NCI-H748 (cell line): ENCODE data around the gene XK.
"Not testable (repeated sequence)": the region's sequence is repeated elsewhere in the genome, so short reads cannot be mapped to it uniquely, and the experiment has no call there.

ENCODE experiments used
- DNase-seq: peaks from one replicate; lab custom pipeline; 2025; ENCODE audit not compliant: unreplicated experiment; lab: John Stamatoyannopoulos, UW

Gene XK

DNA sequence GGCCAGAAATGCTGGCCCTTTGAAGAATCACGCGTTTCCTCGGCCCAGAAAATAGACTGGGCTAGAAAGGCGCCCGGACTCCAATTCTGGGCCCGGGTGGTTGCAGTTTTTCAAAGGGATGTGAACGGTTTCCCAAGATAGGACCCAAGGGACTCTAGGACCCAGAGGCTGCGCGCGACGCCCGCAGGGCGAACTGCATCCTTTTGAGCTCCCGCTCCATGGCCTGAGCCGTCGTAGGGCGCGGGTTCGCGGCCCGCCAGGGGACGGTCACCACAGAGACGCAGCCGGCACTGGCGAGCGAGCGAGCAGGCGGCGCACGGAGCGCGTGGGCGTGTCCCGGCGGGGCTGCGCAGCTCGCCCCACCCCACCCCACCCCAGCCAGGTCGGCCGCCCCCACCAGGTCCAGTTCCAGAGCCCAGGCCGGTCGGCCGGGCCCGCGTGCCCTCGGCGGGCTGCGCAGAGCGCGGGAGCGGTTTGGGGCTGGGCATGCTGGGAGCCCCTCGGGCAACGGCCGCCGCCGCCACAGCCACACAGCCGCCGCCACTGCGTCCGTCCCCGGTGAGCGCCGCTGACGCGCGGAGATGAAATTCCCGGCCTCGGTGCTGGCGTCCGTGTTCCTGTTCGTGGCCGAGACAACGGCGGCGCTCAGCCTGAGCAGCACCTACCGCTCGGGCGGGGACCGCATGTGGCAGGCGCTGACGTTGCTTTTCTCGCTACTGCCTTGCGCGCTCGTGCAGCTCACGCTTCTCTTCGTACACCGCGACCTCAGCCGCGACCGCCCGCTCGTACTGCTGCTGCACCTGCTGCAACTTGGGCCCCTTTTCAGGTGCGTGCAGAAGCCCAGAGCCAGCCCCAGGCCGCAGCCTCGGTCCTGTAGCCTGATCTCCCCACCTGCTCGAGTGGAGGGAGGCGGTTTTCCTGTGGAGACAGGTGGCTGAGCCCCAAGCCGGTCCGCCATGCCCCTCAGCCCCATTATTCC, at the start of gene XK:
Gene XK, plus strand, starts transcription at position 411 of the 979 bp plus-strand sequence. Its CDS starts 171 bp downstream, at position 582.
- peak; percentile 67 for DNase-seq

GRCh38 chrX:37638047-37638446, 47.5 kb upstream of the XK start:
- no peak for DNase-seq

- no peak for DNase-seq
These were observed 45.4 kb upstream of the XK start for GRCh38 chrX:37640142-37640541.

DNA sequence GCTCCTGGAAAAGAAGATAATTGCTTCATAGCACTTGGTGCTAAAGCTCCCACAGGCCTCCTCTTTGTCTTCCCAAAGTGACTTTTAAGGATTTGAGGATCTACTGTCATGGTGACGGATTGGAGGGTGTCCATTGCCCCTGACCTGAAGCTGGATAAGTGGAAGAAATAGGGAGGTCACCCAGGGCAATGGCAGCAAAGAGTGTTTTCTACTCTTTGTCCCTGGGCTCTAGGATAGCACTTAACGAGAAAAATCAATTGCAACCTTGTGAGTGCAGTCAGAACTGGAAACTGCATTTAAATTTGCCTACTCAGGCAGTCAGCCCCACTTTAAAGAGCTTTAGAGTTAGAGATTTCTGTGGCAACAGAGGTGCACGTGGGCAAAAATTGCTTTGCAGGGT, 43.7 kb upstream of the XK start:
- DNase-seq, result no peak

- no peak for DNase-seq
These were observed 40.9 kb upstream of the XK start for GRCh38 chrX:37644381-37645305.

DNA sequence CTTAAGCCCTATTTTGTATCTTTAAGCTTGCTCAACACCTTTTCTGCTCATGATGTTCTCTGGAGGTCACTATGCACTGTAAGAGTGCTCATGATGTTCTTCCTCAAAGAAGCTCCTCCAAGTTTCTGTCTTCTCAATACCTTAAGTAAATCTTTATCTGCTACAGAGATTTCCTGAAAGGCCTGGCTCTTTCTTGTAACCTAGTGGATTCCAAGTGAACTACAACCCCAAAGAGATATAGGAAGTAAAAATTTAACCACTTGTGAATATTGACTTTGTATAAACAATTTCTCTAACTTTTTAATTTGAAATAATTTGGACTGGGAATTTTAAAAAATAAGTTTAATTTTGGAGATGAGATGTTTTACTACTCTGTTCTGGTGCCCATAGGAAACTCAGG, 39.3 kb upstream of the XK start:
- no peak for DNase-seq

- not testable (repeated sequence) for DNase-seq
These were observed 34.7 kb upstream of the XK start for GRCh38 chrX:37650879-37651278.

DNA sequence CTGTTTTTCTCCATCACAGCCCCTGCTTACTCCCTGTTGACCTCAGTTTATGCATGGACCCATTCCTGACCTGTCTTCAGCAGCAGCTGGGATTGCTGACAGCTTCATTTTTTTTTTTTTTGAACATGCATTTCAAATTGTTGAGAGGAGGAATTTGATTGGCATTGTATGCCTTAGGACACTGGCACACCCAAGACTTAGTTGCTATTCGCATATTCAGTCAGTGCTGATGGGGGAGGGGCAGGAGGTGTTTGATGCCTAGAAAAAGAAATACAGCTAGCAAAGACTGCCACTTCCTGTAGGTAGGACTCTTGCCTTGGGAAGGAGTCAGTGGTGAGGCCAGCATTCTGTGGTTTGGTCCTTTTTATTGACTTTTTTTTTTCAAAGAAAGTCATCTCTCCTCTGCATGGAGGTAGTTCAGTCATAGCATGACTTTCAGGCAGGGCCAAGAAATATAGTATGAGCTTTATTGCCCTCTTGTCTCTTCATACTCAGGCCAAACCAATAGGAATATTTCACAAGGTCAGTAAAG, 33.6 kb upstream of the XK start:
- no peak for DNase-seq

- DNase-seq, result no peak
These were observed 32.9 kb upstream of the XK start for GRCh38 chrX:37652589-37653231.

GRCh38 chrX:37653397-37654085, 32.0 kb upstream of the XK start:
- DNase-seq, result no peak

DNA sequence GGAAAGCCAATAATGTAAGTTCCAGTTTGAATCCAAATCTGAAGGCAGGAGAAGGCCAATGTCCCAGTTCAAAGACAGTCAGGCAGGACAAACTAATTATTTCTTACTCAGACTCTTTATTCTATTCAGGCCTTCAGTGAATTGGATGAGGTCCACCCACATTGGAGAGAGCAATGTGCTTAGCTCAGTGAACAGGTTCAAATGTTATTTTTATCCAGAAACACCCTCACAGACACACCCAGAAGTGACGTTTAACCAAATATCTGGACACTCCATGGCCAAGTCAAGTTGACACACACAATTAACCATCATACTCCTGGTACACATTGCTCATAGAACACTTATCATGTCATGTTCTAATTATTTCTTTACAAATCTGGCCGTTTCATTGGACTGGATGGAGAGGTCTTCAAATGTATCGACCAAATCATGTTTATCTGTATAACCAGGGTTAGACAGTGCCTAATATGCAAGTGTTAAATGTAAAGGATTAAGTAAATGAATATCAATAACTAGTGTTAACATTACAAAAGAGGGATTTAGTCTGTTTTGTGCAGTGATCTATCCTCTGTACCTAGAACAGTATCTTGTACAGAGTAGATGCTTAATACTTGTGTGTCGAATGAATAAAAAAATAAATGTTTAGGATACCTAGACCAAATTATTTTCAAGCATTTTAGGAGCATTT, 27.1 kb upstream of the XK start:
- no peak for DNase-seq

- DNase-seq, result no peak
These were observed 26.5 kb upstream of the XK start for GRCh38 chrX:37659047-37659446.

DNA sequence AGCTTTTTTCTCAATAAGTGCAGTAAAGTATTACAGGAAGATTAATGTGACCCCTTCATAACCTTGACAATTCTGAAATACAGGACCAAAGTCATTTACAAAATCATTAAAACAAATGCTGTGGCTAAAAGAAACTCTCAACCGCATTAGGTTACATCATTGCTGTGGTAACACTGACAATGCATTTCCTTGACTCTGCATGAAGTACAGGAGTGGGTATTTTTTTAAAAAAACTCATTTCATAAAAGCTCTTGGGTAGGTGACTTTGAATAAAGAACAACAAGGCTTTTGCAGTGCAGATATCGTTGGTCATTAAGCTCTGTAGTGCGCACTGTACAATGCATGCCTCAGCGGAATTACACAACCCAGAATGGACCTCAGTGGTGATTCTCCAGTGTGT, 23.4 kb upstream of the XK start:
- no peak for DNase-seq

DNA sequence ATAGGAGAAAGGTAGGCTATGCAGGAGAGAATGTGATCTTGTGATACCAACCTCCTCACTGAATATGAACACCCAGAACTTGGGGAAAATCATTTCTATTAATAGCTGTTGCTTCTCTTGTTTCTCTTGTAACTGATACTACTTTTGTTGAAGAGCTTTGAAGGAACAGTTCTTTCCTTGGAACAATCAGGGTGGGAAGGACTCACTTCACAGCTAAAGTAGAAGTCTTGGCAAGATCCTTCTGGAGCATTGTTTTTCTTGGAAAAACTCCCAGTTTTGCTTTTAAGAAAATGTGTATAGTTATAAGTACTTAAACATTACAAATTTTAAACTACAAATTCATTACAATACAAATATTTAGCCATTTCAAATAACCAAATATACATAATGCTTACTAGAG, 19.1 kb upstream of the XK start:
- no peak for DNase-seq

DNA sequence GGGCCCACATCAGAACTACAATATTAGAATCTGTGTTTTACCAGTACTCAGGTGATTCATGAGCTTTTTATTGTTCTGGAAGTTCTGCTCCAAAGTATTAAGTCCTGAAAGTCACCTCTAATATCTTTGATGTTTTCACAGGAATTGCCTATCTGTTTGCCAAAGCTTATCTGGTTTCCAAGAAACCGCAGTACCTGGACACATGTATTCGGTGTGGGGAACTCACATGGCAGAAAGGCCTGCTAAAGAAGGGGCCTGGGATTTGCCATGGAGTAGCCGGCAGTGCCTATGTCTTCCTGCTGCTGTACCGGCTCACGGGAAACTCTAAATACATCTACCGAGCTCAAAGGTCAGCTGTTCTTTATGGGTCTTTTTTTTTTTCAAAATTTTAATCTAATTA, 18.4 kb upstream of the XK start:
- no peak for DNase-seq

GRCh38 chrX:37672563-37672962, 13.0 kb upstream of the XK start:
- no peak for DNase-seq

- no peak for DNase-seq
These were observed 8.8 kb upstream of the XK start for GRCh38 chrX:37676811-37677210.

- no peak for DNase-seq
These were observed 8.3 kb upstream of the XK start for GRCh38 chrX:37677243-37677642.

DNA sequence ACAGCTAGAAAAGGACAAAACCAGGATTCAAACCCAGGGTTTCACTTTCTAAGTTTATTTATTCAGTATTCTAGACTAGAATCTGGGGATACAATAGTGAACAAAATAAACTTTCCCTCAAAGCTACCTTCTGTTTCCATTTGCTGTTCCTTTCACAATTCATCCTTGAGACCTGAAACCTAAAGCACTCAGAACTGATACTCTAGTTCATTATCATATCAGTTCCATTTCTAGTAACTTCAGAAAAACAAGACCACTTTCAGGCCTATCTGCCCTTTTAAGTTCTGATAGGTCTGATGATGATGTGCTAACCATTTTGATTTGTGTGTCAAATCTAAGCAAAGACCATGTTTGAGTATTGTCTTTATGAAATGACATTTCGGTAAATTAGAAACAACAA, 7.8 kb upstream of the XK start:
- no peak for DNase-seq

DNA sequence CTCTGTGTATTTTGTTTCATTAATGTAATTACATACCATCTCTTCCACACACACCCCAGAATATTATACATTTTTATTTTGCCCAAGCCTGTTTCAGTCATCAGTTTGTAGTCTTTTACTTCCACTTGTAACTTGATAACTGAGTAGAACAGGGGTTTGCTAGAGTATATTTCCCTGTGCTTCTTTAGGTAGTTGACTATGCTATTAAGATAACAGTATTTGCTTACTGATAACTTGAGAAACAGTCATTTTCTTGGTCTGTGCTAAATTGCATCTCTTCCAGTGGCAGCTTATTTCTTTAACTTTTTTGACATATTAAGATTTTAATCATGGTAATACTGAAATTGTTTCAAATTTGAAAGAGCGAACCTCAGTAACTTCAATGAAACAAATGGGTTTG, 7.0 kb upstream of the XK start:
- DNase-seq, result no peak
